ENCODE measurements around the gene DNAH1. TPM values are rescaled to one million over a fixed set of nuclear protein-coding genes. Genes with fewer than 3 reads are reported as not detected.

DNAH1 gene
- total RNA-seq, 1 donor from 2014 or later, result 10.6 TPM

- Mint-ChIP-seq H3K27ac (no peak overlapping the region), H3K27me3 (peaks cover 5% of the 10 kb centered on the region), H3K9me3 (no peaks in the 10 kb centered on the region), H3K4me1 (no peaks in the 10 kb centered on the region), H3K36me3 (ENCODE audit: low read depth) (peaks cover 5% of the 10 kb centered on the region), H3K4me3 (no peak overlapping the region)
- intact Hi-C loops (cut with micrococcal nuclease), result no loop called here
- no peak for DNase-seq
Measured at GRCh38 chr3:52374173-52374572, 58.1 kb downstream of the DNAH1 start.

- Mint-ChIP-seq H3K27me3 (no peaks in the 10 kb centered on the region), H3K36me3 (ENCODE audit: low read depth) (no peaks in the 10 kb centered on the region), H3K4me3 (no peak overlapping the region), H3K9me3 (no peaks in the 10 kb centered on the region), H3K4me1 (no peaks in the 10 kb centered on the region), H3K27ac (no peak overlapping the region)
- no peak for DNase-seq
- intact Hi-C loops (cut with micrococcal nuclease), result no loop called here
Measured at GRCh38 chr3:52379610-52380009, 63.5 kb downstream of the DNAH1 start.

GRCh38 chr3:52380023-52380422 lies 63.9 kb downstream of the DNAH1 start:
- Mint-ChIP-seq H3K4me1 (no peaks in the 10 kb centered on the region), H3K4me3 (no peak overlapping the region), H3K27ac (no peak overlapping the region), H3K36me3 (ENCODE audit: low read depth) (no peaks in the 10 kb centered on the region), H3K9me3 (no peaks in the 10 kb centered on the region), H3K27me3 (no peaks in the 10 kb centered on the region)
- no peak for DNase-seq
- intact Hi-C loops (cut with micrococcal nuclease), result no loop called here

- Mint-ChIP-seq H3K27me3 (no peaks in the 10 kb centered on the region), H3K9me3 (no peaks in the 10 kb centered on the region), H3K27ac (no peak overlapping the region), H3K4me1 (no peaks in the 10 kb centered on the region), H3K4me3 (no peak overlapping the region), H3K36me3 (ENCODE audit: low read depth) (no peaks in the 10 kb centered on the region)
- no peak for DNase-seq
- intact Hi-C loops (cut with micrococcal nuclease), result no loop called here
Measured at GRCh38 chr3:52381623-52382022, 65.5 kb downstream of the DNAH1 start.

- no peak for DNase-seq
- H3K4me1 Mint-ChIP-seq, result no peaks in the 10 kb centered on the region
- no peak overlapping the region for H3K27ac Mint-ChIP-seq
- H3K4me3 Mint-ChIP-seq, result no peak overlapping the region
- no peaks in the 10 kb centered on the region for H3K27me3 Mint-ChIP-seq
- no peaks in the 10 kb centered on the region for H3K36me3 Mint-ChIP-seq (ENCODE audit: low read depth)
- intact Hi-C loops (cut with micrococcal nuclease), result no loop called here
- H3K9me3 Mint-ChIP-seq, result no peaks in the 10 kb centered on the region
Measured at GRCh38 chr3:52383446-52383845, 67.3 kb downstream of the DNAH1 start.

- Mint-ChIP-seq H3K4me3 (no peak overlapping the region), H3K27ac (no peak overlapping the region), H3K4me1 (no peaks in the 10 kb centered on the region), H3K9me3 (no peaks in the 10 kb centered on the region), H3K27me3 (no peaks in the 10 kb centered on the region), H3K36me3 (ENCODE audit: low read depth) (no peaks in the 10 kb centered on the region)
- DNase-seq, result no peak
- intact Hi-C loops (cut with micrococcal nuclease), result no loop called here
Measured at GRCh38 chr3:52384019-52384761, 68.1 kb downstream of the DNAH1 start.

GRCh38 chr3:52385157-52385556 lies 69.0 kb downstream of the DNAH1 start:
- Mint-ChIP-seq H3K4me3 (no peak overlapping the region), H3K27me3 (no peaks in the 10 kb centered on the region)
- DNase-seq, result peak; percentile 76

GRCh38 chr3:52387481-52387880 lies 71.4 kb downstream of the DNAH1 start:
- DNase-seq, result no peak
- intact Hi-C loops (cut with micrococcal nuclease), result no loop called here
- Mint-ChIP-seq H3K27ac (no peak overlapping the region), H3K4me1 (no peaks in the 10 kb centered on the region), H3K27me3 (no peaks in the 10 kb centered on the region), H3K4me3 (no peak overlapping the region), H3K36me3 (ENCODE audit: low read depth) (no peaks in the 10 kb centered on the region), H3K9me3 (no peaks in the 10 kb centered on the region)

More at GRCh38 chr3:52385157-52385556, 69.0 kb downstream of the DNAH1 start:
- no peaks in the 10 kb centered on the region for H3K36me3 Mint-ChIP-seq (ENCODE audit: low read depth)
- no peaks in the 10 kb centered on the region for H3K9me3 Mint-ChIP-seq
- H3K4me1 Mint-ChIP-seq, result no peaks in the 10 kb centered on the region
- H3K27ac Mint-ChIP-seq, result no peak overlapping the region
- intact Hi-C loops (cut with micrococcal nuclease), result no loop called here

GRCh38 chr3:52388348-52388821 lies 72.3 kb downstream of the DNAH1 start:
- H3K4me3 Mint-ChIP-seq, result no peak overlapping the region
- peaks cover 5% of the 10 kb centered on the region for H3K36me3 Mint-ChIP-seq (ENCODE audit: low read depth)
- H3K4me1 Mint-ChIP-seq, result no peaks in the 10 kb centered on the region
- no peaks in the 10 kb centered on the region for H3K9me3 Mint-ChIP-seq
- H3K27me3 Mint-ChIP-seq, result no peaks in the 10 kb centered on the region
- H3K27ac Mint-ChIP-seq, result no peak overlapping the region
- DNase-seq, result no peak
- intact Hi-C loops (cut with micrococcal nuclease), result no loop called here

GRCh38 chr3:52388933-52389332 lies 72.8 kb downstream of the DNAH1 start:
- H3K4me1 Mint-ChIP-seq, result no peaks in the 10 kb centered on the region
- H3K27ac Mint-ChIP-seq, result no peak overlapping the region
- intact Hi-C loops (cut with micrococcal nuclease), result no loop called here
- DNase-seq, result no peak
- H3K27me3 Mint-ChIP-seq, result no peaks in the 10 kb centered on the region
- H3K4me3 Mint-ChIP-seq, result no peak overlapping the region
- H3K9me3 Mint-ChIP-seq, result no peaks in the 10 kb centered on the region
- peaks cover 5% of the 10 kb centered on the region for H3K36me3 Mint-ChIP-seq (ENCODE audit: low read depth)

GRCh38 chr3:52391096-52391495 lies 75.0 kb downstream of the DNAH1 start:
- Mint-ChIP-seq H3K4me3 (no peak overlapping the region), H3K27ac (no peak overlapping the region), H3K36me3 (ENCODE audit: low read depth) (peaks cover 5% of the 10 kb centered on the region), H3K27me3 (no peaks in the 10 kb centered on the region), H3K9me3 (no peaks in the 10 kb centered on the region), H3K4me1 (no peaks in the 10 kb centered on the region)
- DNase-seq, result no peak
- intact Hi-C loops (cut with micrococcal nuclease), result no loop called here

GRCh38 chr3:52392216-52392930 lies 76.3 kb downstream of the DNAH1 start:
- DNase-seq, result no peak
- Mint-ChIP-seq H3K36me3 (ENCODE audit: low read depth) (peaks cover 6% of the 10 kb centered on the region), H3K4me1 (no peaks in the 10 kb centered on the region), H3K9me3 (no peaks in the 10 kb centered on the region), H3K27ac (no peak overlapping the region), H3K4me3 (no peak overlapping the region), H3K27me3 (no peaks in the 10 kb centered on the region)
- intact Hi-C loops (cut with micrococcal nuclease), result no loop called here

- no peaks in the 10 kb centered on the region for H3K4me1 Mint-ChIP-seq
- DNase-seq, result no peak
- no peak overlapping the region for H3K27ac Mint-ChIP-seq
- H3K9me3 Mint-ChIP-seq, result no peaks in the 10 kb centered on the region
- no peaks in the 10 kb centered on the region for H3K27me3 Mint-ChIP-seq
- intact Hi-C loops (cut with micrococcal nuclease), result no loop called here
- H3K36me3 Mint-ChIP-seq (ENCODE audit: low read depth), result peaks cover 7% of the 10 kb centered on the region
- no peak overlapping the region for H3K4me3 Mint-ChIP-seq
Measured at GRCh38 chr3:52393131-52393807, 77.2 kb downstream of the DNAH1 start.
